Measurements from ENCODE around the gene RNASEH1.
"Not testable (repeated sequence)": the region's sequence is repeated elsewhere in the genome, so short reads cannot be mapped to it uniquely, and the experiment has no call there.

RNASEH1 gene

GRCh38 chr2:3588084-3588483 lies 30.0 kb upstream of the RNASEH1 start:
- no peak for DNase-seq

DNA sequence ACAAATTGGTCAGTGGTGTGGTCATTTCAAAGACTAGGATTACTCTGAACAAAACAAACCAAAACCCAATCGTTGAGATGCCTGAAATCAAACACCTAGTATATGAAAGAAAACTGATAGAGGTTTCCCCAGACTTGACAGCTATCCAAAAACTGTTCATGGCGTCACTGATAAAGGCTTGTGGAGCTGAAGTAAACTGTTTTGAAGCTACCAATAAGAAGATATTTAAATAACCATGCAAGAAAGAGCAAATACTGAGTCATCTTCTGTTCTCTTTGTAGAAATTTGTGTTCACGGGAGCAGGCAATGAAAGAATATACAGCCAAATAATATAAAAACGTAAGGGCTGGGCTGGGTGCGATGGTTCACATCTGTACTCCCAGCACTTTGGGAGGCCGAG lies 29.3 kb upstream of the RNASEH1 start:
- no peak for DNase-seq

DNA sequence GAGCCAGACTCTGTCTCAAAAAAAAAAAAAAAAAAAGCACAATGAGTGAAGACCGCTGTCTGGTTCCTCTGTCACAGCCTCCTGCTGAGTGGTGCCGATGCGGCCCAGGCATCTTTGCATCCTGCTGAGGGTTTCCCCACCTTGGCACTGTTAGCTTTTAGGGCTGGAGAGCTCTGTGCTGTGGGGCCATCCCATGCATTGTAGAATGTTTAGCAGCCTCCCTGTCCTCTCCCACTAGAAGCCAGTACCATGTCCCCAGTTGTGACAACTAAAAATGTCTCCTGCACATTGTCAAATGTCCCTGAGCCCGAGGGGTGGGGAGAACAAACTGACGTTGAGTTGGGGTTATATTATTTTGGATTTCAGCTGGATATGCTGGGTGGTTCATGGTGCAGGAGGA lies 28.9 kb upstream of the RNASEH1 start:
- no peak for DNase-seq

GRCh38 chr2:3586220-3586619 lies 28.1 kb upstream of the RNASEH1 start:
- no peak for DNase-seq

DNA sequence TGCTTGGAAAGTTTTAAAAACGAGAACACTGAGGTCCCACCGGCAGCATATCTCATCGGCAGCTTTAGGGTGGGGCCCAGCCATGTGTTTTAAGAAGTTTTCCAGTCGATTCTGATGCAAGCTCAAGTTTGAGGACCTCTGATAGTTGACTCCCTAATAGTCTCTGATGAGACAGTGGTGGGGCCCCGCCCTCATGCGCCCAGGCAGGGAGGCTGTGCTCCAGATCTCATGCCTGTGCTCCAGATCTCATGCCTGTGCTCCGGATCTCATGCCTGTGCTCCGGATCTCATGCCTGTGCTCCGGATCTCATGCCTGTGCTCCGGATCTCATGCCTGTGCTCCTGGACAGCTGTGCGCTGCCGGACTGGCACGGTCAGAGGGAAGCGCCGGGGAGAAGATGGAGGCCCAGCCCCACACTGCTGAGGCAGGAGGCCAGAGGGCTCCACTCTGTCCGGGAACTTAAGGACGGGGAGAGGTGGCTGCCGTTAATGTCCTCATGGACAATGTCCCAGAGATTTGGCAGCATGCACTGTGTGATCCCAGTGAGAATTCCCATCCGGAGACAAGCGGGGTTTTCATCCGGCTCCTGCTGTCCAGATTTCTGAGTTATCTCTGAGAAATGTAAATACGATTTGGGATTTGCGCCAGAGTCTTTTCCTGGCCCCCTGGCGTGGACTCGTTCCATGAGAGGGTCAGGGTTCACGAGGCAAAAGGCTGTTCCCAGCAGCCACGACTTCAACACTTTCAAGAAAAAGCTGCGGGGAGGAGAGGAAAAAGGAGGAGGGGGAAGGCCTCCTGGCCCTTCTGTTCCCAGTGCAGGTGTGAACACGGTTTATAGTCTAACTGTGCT lies 27.4 kb upstream of the RNASEH1 start:
- no peak for DNase-seq

- no peak for DNase-seq
Observed at GRCh38 chr2:3584608-3585260, 26.6 kb upstream of the RNASEH1 start.

DNA sequence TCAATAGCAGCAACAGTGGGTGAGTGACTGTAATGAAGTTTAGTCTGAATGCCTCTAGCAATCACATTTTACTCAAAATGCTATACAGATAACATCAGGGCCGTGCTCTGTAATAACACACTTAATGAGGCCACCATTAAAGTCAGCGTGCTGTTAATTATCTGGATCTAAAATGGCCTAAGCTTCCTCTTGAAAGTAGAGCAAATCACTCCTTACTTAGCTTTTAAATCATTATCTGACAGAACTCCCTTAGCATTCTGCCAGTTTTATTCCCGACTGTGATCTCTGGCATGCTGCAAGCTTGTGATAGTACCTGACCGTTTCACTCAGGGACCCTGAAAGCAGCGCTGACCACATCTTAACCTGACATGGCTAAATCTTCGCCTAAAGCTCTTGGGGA lies 25.9 kb upstream of the RNASEH1 start:
- no peak for DNase-seq

GRCh38 chr2:3581367-3582262 lies 23.5 kb upstream of the RNASEH1 start:
- no peak for DNase-seq

DNA sequence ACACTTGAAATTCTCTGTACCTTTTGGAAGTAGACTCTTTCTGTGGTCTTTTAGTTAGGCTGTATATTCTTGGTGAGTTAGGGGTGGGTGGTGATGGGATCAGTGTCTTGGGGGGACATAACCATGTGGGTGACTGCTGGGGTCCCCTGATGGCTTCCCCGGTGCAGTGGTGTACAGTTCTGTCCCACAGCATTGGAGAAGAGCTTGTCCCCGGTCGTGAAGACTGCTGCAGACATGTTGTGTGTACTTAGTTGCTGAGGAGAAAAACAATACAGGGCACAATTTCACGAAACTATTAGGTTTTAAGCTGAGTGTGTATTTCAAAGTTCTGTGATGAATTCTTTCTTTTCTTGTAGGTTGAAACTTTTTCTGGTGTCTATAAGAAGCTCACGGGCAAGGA lies 22.3 kb upstream of the RNASEH1 start:
- no peak for DNase-seq

GRCh38 chr2:3578987-3579386 lies 20.9 kb upstream of the RNASEH1 start:
- DNase-seq = no peak

GRCh38 chr2:3576263-3576630 lies 18.1 kb upstream of the RNASEH1 start:
- DNase-seq = not testable (repeated sequence)

DNA sequence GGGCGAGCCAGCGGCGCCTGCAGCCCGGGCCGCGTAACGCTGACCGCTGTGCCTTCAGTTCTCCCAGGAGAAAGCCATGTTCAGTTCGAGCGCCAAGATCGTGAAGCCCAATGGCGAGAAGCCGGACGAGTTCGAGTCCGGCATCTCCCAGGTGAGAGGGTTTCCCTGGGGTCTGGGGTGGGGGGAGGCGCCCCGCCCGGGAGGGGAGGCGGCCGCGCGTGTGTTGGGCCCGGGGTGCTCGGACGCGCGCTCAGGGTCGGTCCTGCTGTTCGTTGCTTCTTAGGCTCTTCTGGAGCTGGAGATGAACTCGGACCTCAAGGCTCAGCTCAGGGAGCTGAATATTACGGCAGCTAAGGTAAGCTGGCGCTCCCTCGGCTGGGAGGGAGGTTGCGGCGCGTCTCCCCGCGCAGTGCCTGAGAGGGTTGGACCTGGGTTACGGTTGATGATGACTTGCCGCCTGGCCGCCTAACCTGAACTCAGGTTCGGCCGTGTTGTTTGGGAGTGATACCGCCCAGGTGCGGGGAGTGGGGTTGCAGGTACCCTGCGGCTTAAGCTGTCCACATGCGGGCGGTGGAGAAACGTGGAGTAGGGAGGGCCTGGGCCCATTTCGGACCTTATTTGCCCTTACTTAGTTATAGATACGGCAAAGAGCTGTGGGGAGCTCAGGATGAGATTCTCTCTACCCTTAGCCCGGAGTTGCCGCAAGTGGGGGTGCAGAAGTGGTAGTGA lies 17.6 kb upstream of the RNASEH1 start:
- no peak for DNase-seq

- no peak for DNase-seq
Observed at GRCh38 chr2:3574155-3574554, 16.0 kb upstream of the RNASEH1 start.

DNA sequence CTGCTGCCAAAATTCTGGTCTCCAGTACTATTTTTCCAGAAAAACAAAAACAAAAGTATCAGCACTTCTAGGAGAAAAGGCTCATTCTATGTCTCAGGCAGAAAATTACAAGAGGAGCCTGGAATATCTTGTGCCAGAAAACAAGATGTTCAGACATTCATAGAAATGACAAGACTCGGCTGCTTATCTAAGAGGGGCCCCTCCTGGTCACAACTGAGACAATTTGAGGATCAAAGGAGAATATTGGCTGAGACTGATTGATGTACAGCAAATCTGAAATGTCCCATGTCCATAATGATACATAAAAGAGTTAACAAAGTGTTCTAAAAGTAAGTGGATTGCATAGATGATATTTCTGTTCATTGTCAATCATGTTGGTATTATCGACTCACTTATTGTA lies 14.5 kb upstream of the RNASEH1 start:
- no peak for DNase-seq

DNA sequence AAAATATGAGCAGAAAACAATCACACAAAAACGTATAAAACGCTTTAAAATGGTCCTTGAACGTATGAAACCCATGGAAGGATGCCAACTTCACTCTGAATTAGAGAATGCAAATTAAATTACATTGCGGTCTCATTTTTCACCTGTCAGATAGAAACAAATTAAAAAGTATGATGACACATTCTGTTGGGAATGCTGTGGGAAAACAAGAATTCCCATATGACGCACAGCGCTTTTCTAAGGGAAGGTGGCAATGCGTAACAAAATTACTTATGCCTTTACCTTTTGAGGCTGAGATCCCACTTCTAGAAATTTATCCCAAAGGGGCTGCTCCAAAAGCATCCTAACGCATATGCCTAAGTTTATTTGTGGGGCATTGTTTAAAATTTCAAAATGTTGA lies 13.2 kb upstream of the RNASEH1 start:
- DNase-seq = no peak

- DNase-seq = not testable (repeated sequence)
Observed at GRCh38 chr2:3569656-3570055, 11.5 kb upstream of the RNASEH1 start.

- DNase-seq = no peak
Observed at GRCh38 chr2:3566806-3567205, 8.7 kb upstream of the RNASEH1 start.

GRCh38 chr2:3565117-3565516 lies 7.0 kb upstream of the RNASEH1 start:
- DNase-seq = no peak

DNA sequence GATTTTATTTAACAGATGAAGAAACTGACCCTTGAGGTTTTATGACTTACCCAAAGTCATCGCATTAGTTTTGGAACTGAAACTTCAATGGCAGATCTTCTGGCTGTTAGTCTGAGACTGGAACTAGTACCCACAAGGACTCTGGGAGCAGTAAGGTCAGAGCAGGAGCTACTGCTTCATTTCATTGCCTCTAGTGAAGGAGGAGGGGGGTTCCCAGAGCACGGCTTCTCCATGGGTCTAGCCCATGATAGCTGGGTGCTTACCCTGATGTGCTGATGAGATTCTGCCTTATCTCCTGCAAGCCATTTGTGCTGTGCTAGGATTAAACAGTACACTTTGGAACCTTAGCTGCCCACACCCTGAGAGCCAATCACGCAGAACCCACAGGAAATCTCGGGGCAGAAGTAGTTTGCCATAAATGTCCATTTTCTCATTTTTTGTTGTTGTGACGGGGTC lies 5.4 kb upstream of the RNASEH1 start:
- no peak for DNase-seq

- no peak for DNase-seq
Observed at GRCh38 chr2:3557639-3558204, 411 bp downstream of the RNASEH1 start.

DNA sequence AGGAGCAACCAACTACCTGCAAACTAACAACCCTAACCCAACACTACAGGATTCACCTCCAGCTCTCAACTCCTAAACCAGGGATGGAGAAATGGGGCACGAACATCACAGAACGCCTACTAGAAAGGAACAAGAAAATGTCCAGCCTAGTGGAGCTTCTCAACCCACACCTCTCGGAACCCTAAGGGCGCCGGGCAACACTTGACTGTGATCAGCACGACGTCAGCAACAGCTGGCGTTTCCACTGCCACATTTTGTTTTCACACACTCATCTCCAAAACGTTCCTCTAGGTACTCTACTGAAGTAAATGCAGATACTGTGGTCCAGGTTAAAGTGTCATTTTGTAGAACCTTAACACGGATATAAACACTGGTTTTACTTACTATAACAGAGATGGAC lies 4.2 kb downstream of the RNASEH1 start:
- DNase-seq = no peak

- DNase-seq = no peak
Observed at GRCh38 chr2:3547915-3548314, 10.2 kb downstream of the RNASEH1 start.

Measured in DMS153 (cell line).